ENCODE results near the gene DAP. TPM values are rescaled to one million over a fixed set of nuclear protein-coding genes. Genes with fewer than 3 reads are reported as not detected.

DAP gene
- total RNA-seq, 3 donors from 2014 or later (not counting 1 experiment from before 2014, with no cell fraction given), result 38.4 to 48.9 (median 44.9) TPM

DNA sequence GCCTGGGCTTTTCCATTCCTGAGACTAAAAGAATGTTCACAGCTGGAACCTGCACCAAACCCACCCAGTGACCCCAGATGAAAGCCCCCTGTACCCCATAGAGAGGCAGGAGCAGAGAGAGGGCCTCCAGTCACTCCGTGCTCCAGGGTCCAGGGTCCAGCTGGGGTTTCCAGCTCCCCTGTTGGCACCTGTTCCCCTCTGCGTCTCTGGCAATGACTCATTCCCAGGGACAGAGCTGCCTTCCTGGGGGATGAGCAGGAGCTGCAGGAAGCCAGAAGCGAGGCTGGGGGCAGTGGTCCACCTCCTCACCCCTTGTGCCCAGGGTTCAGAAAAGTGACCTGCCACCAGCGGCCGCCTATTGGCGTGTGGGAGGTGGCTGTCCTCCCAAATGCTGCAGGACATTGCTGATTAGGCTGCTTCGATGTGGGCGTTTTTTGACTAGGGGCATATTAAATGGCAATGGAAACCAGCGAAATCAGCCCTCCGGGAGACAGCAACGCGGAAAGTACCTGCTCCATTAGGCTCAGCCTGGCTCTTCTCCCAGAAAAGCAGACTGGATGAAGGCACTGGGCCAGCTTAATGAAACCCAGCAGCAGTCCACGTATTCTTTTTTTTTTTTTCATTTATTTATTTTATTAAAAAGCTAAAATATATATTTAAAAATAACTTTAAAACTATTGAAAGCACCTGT, 97.4 kb downstream of the DAP start:
- 87% methylated on average over 12 of the region's 13 CpGs for WGBS (ENCODE audit: insufficient coverage)
- no peaks in the 10 kb centered on the region for H3K36me3 Mint-ChIP-seq
- Histone ChIP-seq H3K36me3 (ENCODE audit: control insufficient read depth, insufficient read depth, low read length) (no peaks in the 10 kb centered on the region), H3K27me3 (ENCODE audit: control insufficient read depth, insufficient read depth, low read length) (no peaks in the 10 kb centered on the region), H3K4me1 (ENCODE audit: control insufficient read depth, insufficient read depth, low read length) (no peaks in the 10 kb centered on the region), H3K27ac (ENCODE audit: low read length) (no peak overlapping the region), H3K4me3 (ENCODE audit: low read length) (no peak overlapping the region), H3K9me3 (ENCODE audit: control insufficient read depth, insufficient read depth, low read length) (no peaks in the 10 kb centered on the region)
- H3K27ac Mint-ChIP-seq, result no peak overlapping the region
- DNase-seq (no peak), ATAC-seq (no peak)
- H3K4me3 Mint-ChIP-seq, result no peak overlapping the region
- no peaks in the 10 kb centered on the region for H3K27me3 Mint-ChIP-seq (ENCODE audit: low read depth in 2 of 2)
- TF ChIP-seq, protein P1, sequence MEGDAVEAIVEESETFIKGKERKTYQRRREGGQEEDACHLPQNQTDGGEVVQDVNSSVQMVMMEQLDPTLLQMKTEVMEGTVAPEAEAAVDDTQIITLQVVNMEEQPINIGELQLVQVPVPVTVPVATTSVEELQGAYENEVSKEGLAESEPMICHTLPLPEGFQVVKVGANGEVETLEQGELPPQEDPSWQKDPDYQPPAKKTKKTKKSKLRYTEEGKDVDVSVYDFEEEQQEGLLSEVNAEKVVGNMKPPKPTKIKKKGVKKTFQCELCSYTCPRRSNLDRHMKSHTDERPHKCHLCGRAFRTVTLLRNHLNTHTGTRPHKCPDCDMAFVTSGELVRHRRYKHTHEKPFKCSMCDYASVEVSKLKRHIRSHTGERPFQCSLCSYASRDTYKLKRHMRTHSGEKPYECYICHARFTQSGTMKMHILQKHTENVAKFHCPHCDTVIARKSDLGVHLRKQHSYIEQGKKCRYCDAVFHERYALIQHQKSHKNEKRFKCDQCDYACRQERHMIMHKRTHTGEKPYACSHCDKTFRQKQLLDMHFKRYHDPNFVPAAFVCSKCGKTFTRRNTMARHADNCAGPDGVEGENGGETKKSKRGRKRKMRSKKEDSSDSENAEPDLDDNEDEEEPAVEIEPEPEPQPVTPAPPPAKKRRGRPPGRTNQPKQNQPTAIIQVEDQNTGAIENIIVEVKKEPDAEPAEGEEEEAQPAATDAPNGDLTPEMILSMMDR (IDR thresholded peaks at IDR 0.05), result no peak
- no peaks in the 10 kb centered on the region for H3K9me3 Mint-ChIP-seq
- H3K4me1 Mint-ChIP-seq, result no peaks in the 10 kb centered on the region
- intact Hi-C loops (cut with micrococcal nuclease), result no loop called here

GRCh38 chr5:10662661-10663488, 98.2 kb downstream of the DAP start:
- 87% methylated on average over 10 of the region's 10 CpGs for WGBS (ENCODE audit: insufficient coverage)
- H3K27ac ChIP-seq (ENCODE audit: low read length), result no peak overlapping the region
- Mint-ChIP-seq H3K4me1 (no peaks in the 10 kb centered on the region), H3K4me3 (no peak overlapping the region), H3K9me3 (no peaks in the 10 kb centered on the region), H3K36me3 (no peaks in the 10 kb centered on the region), H3K27ac (no peak overlapping the region), H3K27me3 (ENCODE audit: low read depth in 2 of 2) (no peaks in the 10 kb centered on the region)
- H3K4me1 ChIP-seq (ENCODE audit: control insufficient read depth, insufficient read depth, low read length), result no peaks in the 10 kb centered on the region
- no peak for ATAC-seq
- H3K36me3 ChIP-seq (ENCODE audit: control insufficient read depth, insufficient read depth, low read length), result no peaks in the 10 kb centered on the region
- DNase-seq, result no peak
- intact Hi-C loops (cut with micrococcal nuclease), result no loop called here
- TF ChIP-seq, protein P1 (IDR thresholded peaks at IDR 0.05), result no peak
- H3K9me3 ChIP-seq (ENCODE audit: control insufficient read depth, insufficient read depth, low read length), result no peaks in the 10 kb centered on the region
- H3K4me3 ChIP-seq (ENCODE audit: low read length), result no peak overlapping the region
- no peaks in the 10 kb centered on the region for H3K27me3 ChIP-seq (ENCODE audit: control insufficient read depth, insufficient read depth, low read length)

- TF ChIP-seq, protein P1 (IDR thresholded peaks at IDR 0.05), result no peak
- no peaks in the 10 kb centered on the region for H3K27me3 Mint-ChIP-seq (ENCODE audit: low read depth in 2 of 2)
- ATAC-seq (no peak), DNase-seq (no peak)
- WGBS (ENCODE audit: insufficient coverage), result 95% methylated on average over 11 of the region's 11 CpGs
- intact Hi-C loops (cut with micrococcal nuclease), result no loop called here
- Histone ChIP-seq H3K36me3 (ENCODE audit: control insufficient read depth, insufficient read depth, low read length) (no peaks in the 10 kb centered on the region), H3K9me3 (ENCODE audit: control insufficient read depth, insufficient read depth, low read length) (no peaks in the 10 kb centered on the region), H3K27me3 (ENCODE audit: control insufficient read depth, insufficient read depth, low read length) (no peaks in the 10 kb centered on the region), H3K4me3 (ENCODE audit: low read length) (no peak overlapping the region), H3K27ac (ENCODE audit: low read length) (no peak overlapping the region), H3K4me1 (ENCODE audit: control insufficient read depth, insufficient read depth, low read length) (no peaks in the 10 kb centered on the region)
- no peaks in the 10 kb centered on the region for H3K4me1 Mint-ChIP-seq
- H3K36me3 Mint-ChIP-seq, result no peaks in the 10 kb centered on the region
- no peak overlapping the region for H3K27ac Mint-ChIP-seq
- H3K4me3 Mint-ChIP-seq, result no peak overlapping the region
- no peaks in the 10 kb centered on the region for H3K9me3 Mint-ChIP-seq
Measured at GRCh38 chr5:10662083-10662482, 99.0 kb downstream of the DAP start.

All from natural killer cell (primary cell).